Right lobe of liver (tissue), 6 donors: ENCODE measurements around the gene OR6J1. TPM values are rescaled to one million over a fixed set of nuclear protein-coding genes. Genes with fewer than 3 reads are reported as not detected.
"Not testable (repeated sequence)": the region's sequence is repeated elsewhere in the genome, so short reads cannot be mapped to it uniquely, and the experiment has no call there.

Experiments
- ATAC-seq, 4 donors: fragments of 200-7000 bp; cut with Tn5 transposase; one replicate each; pipeline ENCODE4 v1.9.1; 2020; ENCODE audit warnings: mild to moderate bottlenecking in 4 of 4, moderate library complexity in 4 of 4
- DNase-seq, 3 donors: peaks; one replicate each; pipeline ENCODE4 v3.0.0-alpha.2; 2020
- H3K27ac ChIP-seq, 3 donors: fragments of 200-600 bp; one replicate each; pipeline ENCODE4 v1.8.0; 2022
- H3K27me3 ChIP-seq, 2 donors: fragments of 200-600 bp; one replicate each; pipeline ENCODE4 v1.8.0; 2022
- H3K36me3 ChIP-seq, 4 donors: fragments of 200-600 bp; sonication (generic) in 1 of 4; one replicate each; pipeline versions ENCODE4 v1.5.1 to v1.8.0; 2017 to 2022; ENCODE audit warnings: control low read depth in 1 of 4
- H3K4me1 ChIP-seq, 4 donors: fragments of 200-600 bp; sonication (generic) in 1 of 4; one replicate each; pipeline versions ENCODE4 v1.5.1 to v1.8.0; 2017 to 2022; ENCODE audit warnings: control low read depth in 1 of 4
- H3K4me3 ChIP-seq, 3 donors: fragments of 200-600 bp; one replicate each; pipeline ENCODE4 v1.8.0; 2022
- H3K9me3 ChIP-seq, 4 donors: fragments of 200-600 bp; sonication (generic) in 1 of 4; one replicate each; pipeline versions ENCODE4 v1.5.1 to v1.8.0; 2017 to 2022; ENCODE audit warnings: control low read depth in 1 of 4
- CTCF ChIP-seq, 4 donors: fragments of 200-600 bp in 3 of 4; fragments of 450-650 bp in 1 of 4; IDR thresholded peaks; one replicate each; pipeline versions ENCODE4 v1.5.1 to v1.8.0; 2016 to 2022; ENCODE audit warnings: antibody characterized with exemption in 4 of 4, mild to moderate bottlenecking in 2 of 4
- POLR2A ChIP-seq: fragments of 450-650 bp; IDR thresholded peaks from one replicate; pipeline ENCODE4 v1.6.1; 2017; ENCODE audit warnings: antibody characterized with exemption, mild to moderate bottlenecking
- WGBS: methylation state at CpG from one replicate; pipeline ENCODE4 v1.1.6; 2018; ENCODE audit warnings: low coverage, low lambda C conversion rate; ENCODE audit not compliant: insufficient coverage; ENCODE audit errors: missing lambda C conversion rate; 5-methylcytosine and 5-hydroxymethylcytosine counted together
- intact Hi-C, 2 donors: fragments of 100-400 bp; cut with DNase I; formaldehyde crosslinking; loops; one replicate each; pipeline versions ENCODE4 v1.11.2 to v1.14.1; 2022
- long read RNA-seq: library from polyadenylated mRNA; unstranded; transcript quantifications from one replicate; pipeline ENCODE4 v2.0.0, GENCODE V29; 2019
- total RNA-seq, 6 experiments: library from RNA; depleted of rRNA in 2 of 6; stranded (reverse); fragments of >200 nt in 2 of 6; fragmentation: NEBNext Ultra II Directional in 3 of 6; extraction: Animal tissue kit (Norgen Biotek cat#: 25700) in 3 of 6; gene quantifications; one replicate each; pipeline versions ENCODE4 v1.1.0 to v1.2.4, GENCODE V29; 2016 to 2023
- donor health status: DM: no; HTN: yes; CAD: no.
- donor health status: DM: no; HTN: no; CAD: no.
- donor health status: DM: no; HTN: no; CAD: no.
- donor health status: DM: no; HTN: yes; CAD: no.
- donor health status: DM: no; HTN: yes; CAD: no.

OR6J1 gene
- total RNA-seq, result not detected
- long read RNA-seq, result 0 reads

DNA sequence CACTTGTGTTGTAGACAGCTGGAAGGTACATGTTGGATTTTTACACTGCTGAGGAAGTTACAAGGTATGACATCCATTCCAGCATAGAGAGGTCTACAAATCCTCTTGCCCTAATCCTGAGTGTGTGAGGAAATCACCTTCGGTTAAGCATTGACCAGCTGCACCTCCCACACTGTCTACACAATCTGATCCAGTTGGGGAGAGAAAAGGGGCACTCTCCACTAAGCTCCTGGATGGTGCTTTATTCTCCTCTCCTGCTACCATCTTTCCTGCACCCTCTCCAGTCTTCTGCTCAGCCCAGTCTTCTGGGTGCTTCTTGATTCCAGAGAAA is at the start of gene OR6J1:
Gene OR6J1, minus strand, starts transcription at position 48 of the 331 bp plus-strand sequence. CDS start 9,541 bp downstream, outside the sequence.
- peak in 2 of 4 donors; percentile 18 to 21 for ATAC-seq
- no peak for DNase-seq
- H3K4me3 ChIP-seq, result no peak within 1 kb of the TSS
- H3K4me1 ChIP-seq, result no peaks in the 10 kb centered on the region
- intact Hi-C loops, result no loop called here
- TF ChIP-seq POLR2A, result no peak
- TF ChIP-seq CTCF (IDR thresholded peaks at IDR 0.05), result no peak
- WGBS, result 30% methylated on average over 1 of the region's 1 CpG
- H3K27me3 ChIP-seq, result no peaks in the 10 kb centered on the region
- no peaks in the 10 kb centered on the region for H3K9me3 ChIP-seq
- no peak within 1 kb of the TSS for H3K27ac ChIP-seq
- no peaks in the 10 kb centered on the region for H3K36me3 ChIP-seq

- Histone ChIP-seq H3K9me3 (no peaks in the 10 kb centered on the region), H3K4me1 (no peaks in the 10 kb centered on the region), H3K27me3 (no peaks in the 10 kb centered on the region), H3K36me3 (no peaks in the 10 kb centered on the region), H3K27ac (no peak overlapping the region), H3K4me3 (no peak overlapping the region)
- TF ChIP-seq POLR2A (no peak), CTCF (IDR thresholded peaks at IDR 0.05) (no peak)
- DNase-seq, result no peak
- no peak for ATAC-seq
- intact Hi-C loops, result no loop called here
These were observed 48.0 kb upstream of the OR6J1 start for GRCh38 chr14:22692194-22692593.

- no peak for DNase-seq
- WGBS, result 32% methylated on average over 2 of the region's 2 CpGs
These were observed 47.0 kb upstream of the OR6J1 start for GRCh38 chr14:22691171-22691570.

DNA sequence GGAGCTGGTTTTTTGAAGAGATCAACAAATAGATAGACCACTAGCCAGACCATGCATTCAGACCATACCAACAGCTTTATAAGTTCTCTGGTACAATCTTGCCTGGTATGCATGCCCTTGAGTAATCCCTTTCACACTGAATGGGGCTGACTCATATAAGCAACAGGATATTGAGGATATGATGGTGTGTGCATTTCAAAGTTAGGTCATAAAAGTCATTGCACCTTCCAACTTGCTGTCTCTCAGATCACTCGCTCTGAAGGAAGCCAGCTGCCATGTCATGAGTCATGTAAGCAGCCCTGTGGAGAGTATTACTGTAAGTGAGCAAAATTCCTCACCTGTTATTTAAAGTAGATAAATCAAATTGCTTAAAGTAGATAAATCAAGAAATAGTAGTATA is 45.0 kb upstream of the OR6J1 start:
- 56% methylated on average over 1 of the region's 1 CpG for WGBS
- H3K27ac ChIP-seq, result no peak overlapping the region
- TF ChIP-seq POLR2A (no peak), CTCF (IDR thresholded peaks at IDR 0.05) (no peak)
- no peaks in the 10 kb centered on the region for H3K4me1 ChIP-seq
- H3K9me3 ChIP-seq, result no peaks in the 10 kb centered on the region
- DNase-seq, result no peak
- no peaks in the 10 kb centered on the region for H3K27me3 ChIP-seq
- intact Hi-C loops, result no loop called here
- ATAC-seq, result peak in 2 of 4 donors; percentile 40 to 44
- H3K4me3 ChIP-seq, result no peak overlapping the region
- H3K36me3 ChIP-seq, result no peaks in the 10 kb centered on the region

More at GRCh38 chr14:22691171-22691570, 47.0 kb upstream of the OR6J1 start:
- H3K9me3 ChIP-seq, result no peaks in the 10 kb centered on the region
- no peaks in the 10 kb centered on the region for H3K27me3 ChIP-seq
- no peaks in the 10 kb centered on the region for H3K36me3 ChIP-seq
- H3K4me3 ChIP-seq, result no peak overlapping the region
- no peak for TF ChIP-seq CTCF (IDR thresholded peaks at IDR 0.05)
- no peak for TF ChIP-seq POLR2A
- H3K27ac ChIP-seq, result no peak overlapping the region
- no peaks in the 10 kb centered on the region for H3K4me1 ChIP-seq
- ATAC-seq, result peak; percentile 26 to 56 (median 44)
- intact Hi-C loops, result no loop called here

DNA sequence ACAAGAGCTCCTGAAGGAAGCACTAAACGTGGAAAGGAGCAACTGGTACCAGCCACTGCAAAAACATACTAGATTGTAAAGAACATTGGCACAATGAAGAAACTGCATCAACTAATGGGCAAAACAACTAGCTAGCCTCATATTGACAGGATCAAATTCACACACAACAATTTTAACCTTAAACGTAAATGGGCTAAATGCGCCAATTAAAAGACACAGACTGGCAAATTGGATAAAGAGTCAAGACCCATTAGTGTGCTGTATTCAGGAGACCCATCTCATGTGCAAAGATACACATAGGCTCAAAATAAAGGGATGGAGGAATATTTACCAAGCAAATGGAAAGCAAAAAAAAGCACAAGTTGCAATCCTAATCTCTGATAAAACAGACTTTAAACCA is 43.8 kb upstream of the OR6J1 start:
- 74% methylated on average over 3 of the region's 3 CpGs for WGBS
- intact Hi-C loops, DNase-seq, H3K27me3 ChIP-seq, ATAC-seq, H3K27ac ChIP-seq, H3K9me3 ChIP-seq, H3K4me3 ChIP-seq, H3K4me1 ChIP-seq, H3K36me3 ChIP-seq: not testable (repeated sequence)

- H3K27ac ChIP-seq, intact Hi-C loops, H3K27me3 ChIP-seq, ATAC-seq, H3K9me3 ChIP-seq, DNase-seq, H3K4me3 ChIP-seq, H3K4me1 ChIP-seq, H3K36me3 ChIP-seq: not testable (repeated sequence)
- WGBS, result 23% methylated on average over 5 of the region's 6 CpGs
These were observed 42.0 kb upstream of the OR6J1 start for GRCh38 chr14:22686176-22686611.
